Keratinocyte (primary cell): Measurements from ENCODE around the gene TRNAU1AP.

ENCODE experiments used
- EZH2 ChIP-seq: IDR thresholded peaks from one replicate; pipeline ENCODE4 v1.6.1; 2012; ENCODE audit warnings: inconsistent platforms, mild to moderate bottlenecking, low read length, moderate library complexity
- TF ChIP-seq, protein P1 (sequence below), 3 experiments: IDR thresholded peaks in 1 of 3; conservative IDR thresholded peaks in 1 of 3; optimal IDR thresholded peaks in 1 of 3; 2 replicates in 2 of 3; 3 replicates in 1 of 3; pipeline versions ENCODE3 to v1.5.1; 2011; ENCODE audit warnings: low read length in 3 of 3, mild to moderate bottlenecking in 3 of 3, moderate library complexity in 2 of 3, control low read depth in 1 of 3, inconsistent platforms in 1 of 3; ENCODE audit not compliant: insufficient read depth in 2 of 3; ENCODE audit errors: extremely low read depth in 1 of 3

DNA sequence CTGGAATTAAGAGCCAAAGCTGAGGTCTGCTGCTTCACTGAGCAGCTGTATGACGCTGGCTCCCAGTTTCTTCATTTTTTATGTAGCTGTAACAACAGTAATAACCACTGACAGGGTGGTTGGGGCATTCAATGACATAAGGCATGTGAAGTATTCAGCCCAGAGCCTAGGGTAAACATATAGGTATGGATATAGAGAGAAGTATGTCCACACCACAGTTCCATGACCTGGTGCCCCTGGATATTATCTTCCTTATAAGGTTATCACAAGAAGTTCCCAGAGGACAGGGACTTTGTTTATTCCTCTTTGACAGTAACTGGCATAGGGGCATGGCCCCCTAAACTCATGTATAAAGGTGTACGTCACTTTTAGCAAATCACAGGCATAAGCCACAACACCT, 53.9 kb downstream of the TRNAU1AP start:
- TF ChIP-seq, protein P1, sequence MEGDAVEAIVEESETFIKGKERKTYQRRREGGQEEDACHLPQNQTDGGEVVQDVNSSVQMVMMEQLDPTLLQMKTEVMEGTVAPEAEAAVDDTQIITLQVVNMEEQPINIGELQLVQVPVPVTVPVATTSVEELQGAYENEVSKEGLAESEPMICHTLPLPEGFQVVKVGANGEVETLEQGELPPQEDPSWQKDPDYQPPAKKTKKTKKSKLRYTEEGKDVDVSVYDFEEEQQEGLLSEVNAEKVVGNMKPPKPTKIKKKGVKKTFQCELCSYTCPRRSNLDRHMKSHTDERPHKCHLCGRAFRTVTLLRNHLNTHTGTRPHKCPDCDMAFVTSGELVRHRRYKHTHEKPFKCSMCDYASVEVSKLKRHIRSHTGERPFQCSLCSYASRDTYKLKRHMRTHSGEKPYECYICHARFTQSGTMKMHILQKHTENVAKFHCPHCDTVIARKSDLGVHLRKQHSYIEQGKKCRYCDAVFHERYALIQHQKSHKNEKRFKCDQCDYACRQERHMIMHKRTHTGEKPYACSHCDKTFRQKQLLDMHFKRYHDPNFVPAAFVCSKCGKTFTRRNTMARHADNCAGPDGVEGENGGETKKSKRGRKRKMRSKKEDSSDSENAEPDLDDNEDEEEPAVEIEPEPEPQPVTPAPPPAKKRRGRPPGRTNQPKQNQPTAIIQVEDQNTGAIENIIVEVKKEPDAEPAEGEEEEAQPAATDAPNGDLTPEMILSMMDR (optimal IDR thresholded peaks at IDR 0.05 in 1 of 3, IDR thresholded peaks at IDR 0.05 in 1 of 3, conservative IDR thresholded peaks at IDR 0.05 in 1 of 3; ENCODE audit: extremely low read depth in 1 of 3, insufficient read depth in 2 of 3, low read length in 3 of 3): no peak
- no peak for TF ChIP-seq EZH2
